ENCODE data around the gene CCDC38.
"Not testable (repeated sequence)": the region's sequence is repeated elsewhere in the genome, so short reads cannot be mapped to it uniquely, and the experiment has no call there.

Gene CCDC38

GRCh38 chr12:95882873-95883272 lies 59.5 kb downstream of the CCDC38 start:
- no peak for DNase-seq (ENCODE audit: low read depth in 2 of 2)

DNA sequence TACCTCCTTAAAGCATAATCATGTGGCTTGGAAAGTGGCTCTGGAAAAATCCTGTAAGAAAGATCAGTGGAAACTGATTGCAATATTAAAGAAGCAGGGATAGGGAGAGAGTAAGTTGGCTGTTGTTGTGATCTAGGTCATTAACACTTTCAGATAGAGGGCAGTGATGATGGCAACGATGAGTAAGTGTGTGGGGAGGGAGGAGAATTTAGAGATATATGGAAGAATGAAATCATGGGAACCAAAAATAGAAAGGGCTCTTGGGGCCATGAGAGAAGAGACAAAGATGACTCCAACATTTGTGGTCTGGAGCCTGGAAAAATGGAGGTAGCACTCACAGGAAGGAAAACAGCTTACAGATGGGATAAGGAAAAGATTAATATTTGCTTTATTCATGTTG lies 60.3 kb downstream of the CCDC38 start:
- no peak for DNase-seq (ENCODE audit: low read depth in 2 of 2)

DNA sequence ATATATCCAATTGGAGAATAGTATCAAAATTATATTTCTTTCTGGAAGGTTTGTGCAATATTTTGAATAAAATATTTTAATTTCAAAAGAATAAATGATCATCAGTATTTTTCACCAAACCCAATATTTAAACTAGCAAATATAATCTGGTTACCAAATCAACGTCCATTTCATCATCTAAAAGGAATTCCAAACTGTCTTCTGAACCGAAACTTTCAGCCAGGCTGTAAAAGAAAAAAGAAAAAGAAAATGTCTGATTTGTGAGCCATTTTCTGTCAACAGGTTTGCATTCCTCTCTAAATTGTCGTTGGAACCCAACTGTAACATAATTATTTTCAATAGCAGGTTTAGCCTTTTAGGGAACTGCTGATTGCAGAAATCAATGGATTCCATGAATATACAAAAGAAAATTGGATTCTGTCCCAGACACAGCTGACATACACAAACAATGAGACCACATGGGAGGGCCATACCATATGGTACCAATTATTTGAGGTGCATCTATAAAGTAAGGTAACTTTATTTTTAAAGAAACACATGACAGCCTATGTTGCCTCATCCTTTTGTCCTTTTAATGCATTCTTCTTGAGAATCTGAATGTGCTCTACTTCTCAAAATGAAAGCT lies 61.0 kb downstream of the CCDC38 start:
- DNase-seq (ENCODE audit: low read depth in 2 of 2): no peak

GRCh38 chr12:95880895-95881294 lies 61.5 kb downstream of the CCDC38 start:
- no peak for DNase-seq (ENCODE audit: low read depth in 2 of 2)

- DNase-seq (ENCODE audit: low read depth in 2 of 2): no peak
Measured at GRCh38 chr12:95877622-95878021, 64.8 kb downstream of the CCDC38 start.

DNA sequence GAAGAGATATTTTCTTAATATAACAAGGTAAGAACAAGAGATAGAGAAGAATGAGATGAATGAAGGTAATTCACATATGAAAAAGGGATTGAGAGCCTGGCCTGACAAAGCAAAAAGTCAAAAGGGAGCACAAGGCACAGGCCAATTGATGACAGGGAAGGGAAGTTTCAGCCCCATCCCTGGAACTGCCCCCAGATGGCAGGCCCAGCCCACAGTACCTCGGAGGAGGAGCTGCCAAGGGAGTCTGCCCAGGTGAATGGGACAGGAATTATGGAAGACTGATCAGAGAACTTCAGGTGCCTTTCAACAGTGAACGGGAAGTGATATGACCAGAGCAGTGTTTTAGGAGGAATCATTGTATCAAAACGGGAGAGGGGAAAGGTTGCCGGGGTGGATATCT lies 68.0 kb downstream of the CCDC38 start:
- no peak for DNase-seq (ENCODE audit: low read depth in 2 of 2)

DNA sequence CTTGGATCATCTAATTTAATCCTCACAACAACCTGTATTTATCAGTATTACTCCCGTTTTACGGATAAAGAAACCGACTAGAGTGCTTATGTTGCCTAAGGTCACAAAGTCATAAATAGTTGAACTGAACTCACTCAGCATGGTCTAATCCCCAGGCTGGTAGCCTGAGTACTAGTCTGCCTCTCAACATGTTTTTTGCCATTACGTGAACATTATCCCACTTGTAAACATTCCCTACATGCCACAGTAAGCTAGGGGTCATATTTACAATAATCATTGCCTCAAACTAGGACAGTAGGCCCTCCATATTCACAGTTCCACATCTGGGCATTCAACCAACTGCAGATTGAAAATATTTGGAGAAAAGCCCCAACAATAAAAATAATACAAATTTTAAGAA lies 71.5 kb downstream of the CCDC38 start:
- DNase-seq (ENCODE audit: low read depth in 2 of 2): no peak

GRCh38 chr12:95863337-95863736 lies 79.1 kb downstream of the CCDC38 start:
- no peak for DNase-seq (ENCODE audit: low read depth in 2 of 2)

DNA sequence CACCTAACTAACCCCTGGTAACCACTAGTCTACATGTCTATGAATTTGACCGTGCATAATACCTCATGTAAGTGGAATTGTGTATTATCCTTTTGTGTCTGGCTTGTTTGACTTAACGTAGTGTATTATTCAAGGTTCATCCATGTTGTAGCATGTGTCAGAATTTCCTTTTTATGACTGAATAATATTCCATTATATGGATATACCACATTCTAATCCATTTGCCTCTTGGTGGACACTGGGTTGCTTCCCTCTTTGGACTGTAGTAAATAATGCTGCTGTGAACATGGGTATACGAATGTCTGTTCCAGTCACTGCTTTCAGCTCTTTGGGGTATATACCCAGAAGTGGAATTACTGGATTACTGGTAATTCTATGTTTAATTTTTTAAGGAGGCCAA lies 80.4 kb downstream of the CCDC38 start:
- no peak for DNase-seq (ENCODE audit: low read depth in 2 of 2)

GRCh38 chr12:95859947-95860850 lies 82.2 kb downstream of the CCDC38 start:
- DNase-seq (ENCODE audit: low read depth in 2 of 2): no peak

DNA sequence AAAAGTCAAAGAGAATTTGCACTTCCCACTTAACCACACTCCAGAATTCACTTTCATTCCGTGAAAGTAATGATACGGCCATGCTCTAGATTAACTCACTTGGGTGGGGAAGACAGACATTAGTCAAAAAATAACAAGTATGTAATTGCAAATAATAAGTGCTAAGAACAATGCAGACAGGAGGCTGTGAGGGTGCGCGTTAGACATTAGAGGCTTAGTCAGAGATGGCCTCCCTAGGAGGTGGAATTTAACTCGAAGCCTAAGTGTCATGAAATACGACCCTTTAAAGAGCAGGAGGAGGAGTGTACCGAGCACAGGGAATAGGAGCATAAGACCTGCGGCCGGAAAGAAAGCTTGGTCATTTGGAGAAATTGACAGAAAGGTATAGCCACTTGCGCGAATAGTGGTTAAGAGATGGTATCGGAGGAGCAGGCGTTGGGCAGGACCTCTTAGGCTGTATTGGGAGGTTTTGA lies 83.0 kb downstream of the CCDC38 start:
- DNase-seq (ENCODE audit: low read depth in 2 of 2): peak in 1 of 2 donors; percentile 10

GRCh38 chr12:95858451-95859343 lies 83.7 kb downstream of the CCDC38 start, which contains the start of gene SNRPF:
Gene SNRPF (plus strand): TSS chr12:95858952. CDS start chr12:95859074, 122 bp downstream.
- DNase-seq (ENCODE audit: low read depth in 2 of 2): peak; percentile 85 to 88

- DNase-seq (ENCODE audit: low read depth in 2 of 2): no peak
Measured at GRCh38 chr12:95857799-95858198, 84.6 kb downstream of the CCDC38 start.

GRCh38 chr12:95857156-95857555 lies 85.3 kb downstream of the CCDC38 start:
- DNase-seq (ENCODE audit: low read depth in 2 of 2): no peak

DNA sequence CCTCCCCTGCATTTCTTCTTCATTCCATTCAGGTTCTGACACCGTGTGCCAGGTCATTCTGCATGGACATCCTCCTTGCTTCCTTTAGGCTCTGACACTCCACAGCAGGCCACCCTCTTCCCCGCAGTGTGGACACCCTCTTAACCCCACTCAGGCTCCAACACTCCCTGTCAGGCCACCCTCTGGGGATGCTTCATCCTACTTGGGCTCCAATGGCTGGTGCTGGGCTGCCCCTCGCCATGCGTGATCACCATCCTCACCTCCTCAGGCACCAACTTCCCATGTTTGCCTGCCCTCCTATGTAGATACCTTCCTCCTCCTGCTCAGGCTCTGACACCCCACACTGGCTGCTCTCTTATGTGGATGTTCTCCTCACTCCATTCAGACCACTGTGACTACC lies 90.3 kb downstream of the CCDC38 start:
- DNase-seq (ENCODE audit: low read depth in 2 of 2): no peak

DNA sequence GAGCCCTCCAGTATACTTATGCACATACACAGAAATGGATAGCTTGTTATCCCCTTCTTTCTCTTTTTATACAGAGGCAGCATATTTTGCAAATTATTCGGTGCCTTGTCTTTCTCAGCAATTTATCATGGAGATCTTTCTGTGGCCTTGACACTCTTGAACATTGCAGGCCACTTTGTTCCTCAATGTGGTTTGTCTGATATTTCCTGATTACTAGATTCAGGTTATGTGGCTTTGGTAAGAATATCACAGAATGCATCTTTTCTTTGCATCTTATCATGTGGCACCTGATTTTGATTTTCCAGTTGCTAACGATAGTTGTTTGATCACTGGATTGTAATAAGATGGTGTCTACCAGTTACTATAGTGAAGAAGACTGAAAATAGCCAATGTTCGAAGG lies 90.8 kb downstream of the CCDC38 start:
- no peak for DNase-seq (ENCODE audit: low read depth in 2 of 2)

DNA sequence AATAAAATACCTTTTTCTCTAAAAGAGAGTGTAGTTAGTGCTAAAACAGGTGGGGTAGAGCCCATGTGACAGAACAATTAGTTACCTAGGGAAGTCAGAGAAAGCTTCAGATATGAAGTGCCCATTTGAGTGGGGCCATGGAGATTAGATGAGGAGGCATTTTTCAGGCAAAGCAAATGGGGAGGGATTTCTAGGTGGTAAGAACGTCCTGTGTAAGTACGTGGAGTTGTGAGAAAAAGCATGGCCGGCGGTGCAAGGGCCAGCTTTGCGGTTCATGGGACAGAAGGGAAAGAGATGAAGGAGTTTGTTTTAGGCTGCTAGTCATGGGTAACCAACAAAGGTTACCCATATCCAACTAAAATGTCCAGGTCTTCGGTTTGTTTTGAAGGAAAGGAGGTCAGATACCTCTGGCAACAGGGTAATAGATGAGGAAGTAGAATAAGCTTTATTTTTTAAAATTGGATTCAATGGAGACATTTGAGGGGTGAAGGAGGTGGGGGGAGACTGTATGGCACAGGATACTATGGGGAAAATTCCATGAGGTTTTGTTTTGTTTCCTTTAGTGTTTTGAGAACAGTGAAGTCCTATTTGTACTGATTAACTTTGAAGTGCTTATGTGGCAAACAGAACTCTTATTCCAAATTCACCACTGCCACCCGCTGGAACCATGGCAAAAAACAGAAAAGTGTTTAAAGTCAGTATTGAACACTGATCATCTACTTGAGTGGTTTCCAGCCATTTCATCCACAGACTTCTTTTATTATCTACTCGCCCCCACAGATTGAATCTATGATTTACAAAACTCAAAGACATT lies 93.6 kb downstream of the CCDC38 start:
- DNase-seq (ENCODE audit: low read depth in 2 of 2): no peak

GRCh38 chr12:95842426-95842825 lies 100.0 kb downstream of the CCDC38 start:
- DNase-seq (ENCODE audit: low read depth in 2 of 2): not testable (repeated sequence)

DNA sequence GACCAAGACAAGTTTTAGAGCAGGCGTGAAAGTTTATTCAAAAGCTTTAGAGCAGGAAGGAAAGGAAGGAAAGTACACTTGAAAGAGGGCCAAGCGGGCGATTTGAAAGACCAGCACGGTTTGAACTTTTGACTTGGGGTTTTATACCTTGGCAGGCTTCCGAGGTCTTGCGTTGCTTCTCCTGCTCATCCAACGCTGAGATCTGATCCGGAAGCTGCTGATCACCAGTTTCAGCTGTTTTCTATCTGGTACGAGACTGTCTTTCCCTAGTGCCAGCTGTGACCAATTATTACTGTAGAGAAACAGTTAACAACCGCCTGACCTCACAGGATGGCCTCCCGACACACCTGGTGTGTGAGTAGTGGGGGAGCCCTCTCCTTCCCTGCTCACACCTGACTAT lies 104.3 kb downstream of the CCDC38 start:
- DNase-seq (ENCODE audit: low read depth in 2 of 2): no peak

DNA sequence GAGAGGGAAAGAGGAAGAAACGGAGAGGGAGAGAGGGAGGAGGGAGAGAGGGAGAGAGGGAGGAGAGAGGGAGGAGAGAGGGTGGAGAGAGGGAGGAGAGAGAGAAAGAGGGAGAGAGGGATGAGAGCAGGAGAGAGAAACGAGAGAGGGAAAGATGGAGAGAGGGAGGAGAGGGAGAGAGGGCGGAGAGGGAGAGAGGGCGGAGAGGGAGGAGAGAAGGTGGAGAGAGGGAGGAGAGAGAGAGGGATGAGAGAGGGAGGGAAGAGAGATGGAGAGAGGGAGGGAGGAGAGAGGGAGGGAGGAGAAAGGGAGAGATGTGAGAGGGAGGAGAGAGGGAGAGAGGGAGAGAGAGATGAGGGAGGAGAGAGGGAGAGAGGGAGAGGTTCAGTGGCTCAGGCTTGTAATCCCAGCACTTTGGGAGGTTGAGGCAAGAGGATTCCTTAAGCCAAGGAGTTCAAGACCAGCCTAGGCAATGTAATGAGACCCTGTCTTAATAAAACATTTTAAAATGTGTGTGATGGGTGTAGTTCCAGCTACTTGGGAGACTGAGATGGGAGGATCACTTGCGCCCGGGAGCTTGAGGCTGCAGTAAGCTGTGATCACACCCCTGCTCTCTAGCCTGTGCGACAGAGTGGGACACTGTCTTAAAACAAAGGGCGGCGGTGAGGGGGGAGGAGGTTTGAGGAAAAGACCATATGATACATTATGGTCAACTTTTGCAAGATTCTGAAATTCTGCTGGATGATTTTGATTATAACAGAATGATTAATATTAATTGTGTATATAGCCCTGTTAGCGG lies 105.0 kb downstream of the CCDC38 start:
- DNase-seq (ENCODE audit: low read depth in 2 of 2): no peak
